IMR-90 (cell line): ENCODE results near the gene TMEM271.

Source experiments
- BHLHE40 ChIP-seq: fragments of 150-350 bp; IDR thresholded peaks from 2 replicates; pipeline ENCODE4 v1.6.1; 2016; ENCODE audit warnings: mild to moderate bottlenecking, low read depth, low read length
- CEBPB ChIP-seq: IDR thresholded peaks from 2 replicates; pipeline ENCODE4 v1.6.1; 2012; ENCODE audit warnings: low read depth, low read length, improper control_type of control experiment
- MAFK ChIP-seq: IDR thresholded peaks from 2 replicates; pipeline ENCODE4 v1.6.1; 2012; ENCODE audit warnings: low read depth, low read length, improper control_type of control experiment
- MAZ ChIP-seq: IDR thresholded peaks from 2 replicates; pipeline ENCODE4 v1.6.1; 2012; ENCODE audit warnings: low read depth, mild to moderate bottlenecking, low read length, improper control_type of control experiment, moderate library complexity, borderline replicate concordance
- MXI1 ChIP-seq: IDR thresholded peaks from 2 replicates; pipeline ENCODE4 v1.6.1; 2012; ENCODE audit warnings: low read depth, mild to moderate bottlenecking, low read length, moderate library complexity, borderline replicate concordance
- NFE2L2 ChIP-seq: fragments of 150-350 bp; IDR thresholded peaks from 2 replicates; pipeline ENCODE4 v1.6.1; 2016; ENCODE audit warnings: low read depth, mild to moderate bottlenecking, low read length
- POLR2A ChIP-seq: IDR thresholded peaks from 2 replicates; pipeline ENCODE4 v1.6.1; 2012; ENCODE audit warnings: mild to moderate bottlenecking, low read depth, low read length
- RAD21 ChIP-seq: IDR thresholded peaks from 2 replicates; pipeline ENCODE4 v1.6.1; 2012; ENCODE audit warnings: low read length, improper control_type of control experiment
- RCOR1 ChIP-seq: IDR thresholded peaks from 2 replicates; pipeline ENCODE4 v1.6.1; 2012; ENCODE audit warnings: mild to moderate bottlenecking, low read length, improper control_type of control experiment; ENCODE audit not compliant: insufficient replicate concordance
- RFX5 ChIP-seq: IDR thresholded peaks from 2 replicates; pipeline ENCODE4 v1.8.0; 2012; ENCODE audit warnings: low read depth, mild to moderate bottlenecking, low read length, moderate library complexity
- SMC3 ChIP-seq: fragments of 150-350 bp; IDR thresholded peaks from 2 replicates; pipeline ENCODE4 v1.6.1; 2016; ENCODE audit warnings: low read depth, mild to moderate bottlenecking, antibody characterized with exemption, low read length, moderate library complexity
- TF ChIP-seq, protein P1 (sequence below): conservative IDR thresholded peaks from 2 replicates; pipeline ENCODE4 v1.5.1; 2012; ENCODE audit warnings: mild to moderate bottlenecking, low read depth, low read length, improper control_type of control experiment
- TF ChIP-seq, protein P2 (sequence below): fragments of 150-350 bp; IDR thresholded peaks from 2 replicates; pipeline ENCODE4 v1.6.1; 2017; ENCODE audit warnings: mild to moderate bottlenecking, antibody characterized with exemption, low read length, low read depth
- TF ChIP-seq, protein P3 (sequence below): fragments of 150-350 bp; IDR thresholded peaks from 2 replicates; pipeline ENCODE4 v1.6.1; 2016; ENCODE audit warnings: low read depth, mild to moderate bottlenecking, low read length, moderate library complexity, borderline replicate concordance

DNA sequence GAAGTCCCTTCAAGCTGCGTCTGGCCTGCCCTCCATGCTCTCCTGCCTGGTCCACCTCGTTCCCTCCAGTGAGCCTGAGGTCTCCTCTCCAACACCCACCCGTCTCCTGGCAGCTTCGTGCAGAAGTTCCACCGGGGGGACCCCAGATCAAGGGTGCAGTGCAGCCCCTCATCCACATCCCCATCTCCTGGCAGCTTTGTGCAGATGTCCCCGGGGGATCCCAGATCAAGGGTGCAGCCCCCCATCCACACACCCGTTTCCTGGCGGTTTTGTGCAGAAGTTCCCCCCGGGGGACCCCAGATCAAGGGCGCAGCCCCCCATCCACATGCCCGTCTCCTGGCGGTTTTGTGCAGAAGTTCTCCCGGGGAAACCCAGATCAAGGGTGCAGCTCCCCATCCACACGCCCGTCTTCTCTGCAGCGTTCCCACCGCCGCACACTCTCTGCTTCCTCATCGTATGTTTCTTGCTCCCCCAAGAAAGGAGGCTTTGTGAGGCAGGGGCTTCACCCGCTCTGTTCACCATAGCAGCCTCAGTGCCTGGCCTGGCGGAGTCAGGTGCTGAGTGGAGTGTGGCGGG lies 41.4 kb downstream of the TMEM271 start:
- no peak for TF ChIP-seq MAZ
- TF ChIP-seq, protein P1, sequence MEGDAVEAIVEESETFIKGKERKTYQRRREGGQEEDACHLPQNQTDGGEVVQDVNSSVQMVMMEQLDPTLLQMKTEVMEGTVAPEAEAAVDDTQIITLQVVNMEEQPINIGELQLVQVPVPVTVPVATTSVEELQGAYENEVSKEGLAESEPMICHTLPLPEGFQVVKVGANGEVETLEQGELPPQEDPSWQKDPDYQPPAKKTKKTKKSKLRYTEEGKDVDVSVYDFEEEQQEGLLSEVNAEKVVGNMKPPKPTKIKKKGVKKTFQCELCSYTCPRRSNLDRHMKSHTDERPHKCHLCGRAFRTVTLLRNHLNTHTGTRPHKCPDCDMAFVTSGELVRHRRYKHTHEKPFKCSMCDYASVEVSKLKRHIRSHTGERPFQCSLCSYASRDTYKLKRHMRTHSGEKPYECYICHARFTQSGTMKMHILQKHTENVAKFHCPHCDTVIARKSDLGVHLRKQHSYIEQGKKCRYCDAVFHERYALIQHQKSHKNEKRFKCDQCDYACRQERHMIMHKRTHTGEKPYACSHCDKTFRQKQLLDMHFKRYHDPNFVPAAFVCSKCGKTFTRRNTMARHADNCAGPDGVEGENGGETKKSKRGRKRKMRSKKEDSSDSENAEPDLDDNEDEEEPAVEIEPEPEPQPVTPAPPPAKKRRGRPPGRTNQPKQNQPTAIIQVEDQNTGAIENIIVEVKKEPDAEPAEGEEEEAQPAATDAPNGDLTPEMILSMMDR = no peak
- TF ChIP-seq, protein P2, sequence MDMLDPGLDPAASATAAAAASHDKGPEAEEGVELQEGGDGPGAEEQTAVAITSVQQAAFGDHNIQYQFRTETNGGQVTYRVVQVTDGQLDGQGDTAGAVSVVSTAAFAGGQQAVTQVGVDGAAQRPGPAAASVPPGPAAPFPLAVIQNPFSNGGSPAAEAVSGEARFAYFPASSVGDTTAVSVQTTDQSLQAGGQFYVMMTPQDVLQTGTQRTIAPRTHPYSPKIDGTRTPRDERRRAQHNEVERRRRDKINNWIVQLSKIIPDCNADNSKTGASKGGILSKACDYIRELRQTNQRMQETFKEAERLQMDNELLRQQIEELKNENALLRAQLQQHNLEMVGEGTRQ = no peak
- no peak for TF ChIP-seq POLR2A
- TF ChIP-seq RFX5 = no peak
- TF ChIP-seq RAD21 = no peak
- no peak for TF ChIP-seq CEBPB
- TF ChIP-seq RCOR1 = no peak
- no peak for TF ChIP-seq MXI1
- TF ChIP-seq MAFK = no peak
- no peak for TF ChIP-seq BHLHE40
- TF ChIP-seq, protein P3, sequence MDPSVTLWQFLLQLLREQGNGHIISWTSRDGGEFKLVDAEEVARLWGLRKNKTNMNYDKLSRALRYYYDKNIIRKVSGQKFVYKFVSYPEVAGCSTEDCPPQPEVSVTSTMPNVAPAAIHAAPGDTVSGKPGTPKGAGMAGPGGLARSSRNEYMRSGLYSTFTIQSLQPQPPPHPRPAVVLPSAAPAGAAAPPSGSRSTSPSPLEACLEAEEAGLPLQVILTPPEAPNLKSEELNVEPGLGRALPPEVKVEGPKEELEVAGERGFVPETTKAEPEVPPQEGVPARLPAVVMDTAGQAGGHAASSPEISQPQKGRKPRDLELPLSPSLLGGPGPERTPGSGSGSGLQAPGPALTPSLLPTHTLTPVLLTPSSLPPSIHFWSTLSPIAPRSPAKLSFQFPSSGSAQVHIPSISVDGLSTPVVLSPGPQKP = no peak
- no peak for TF ChIP-seq NFE2L2
- TF ChIP-seq SMC3 = no peak
